Karpas-422 (cell line): Measurements from ENCODE around the gene ENOX1. TPM values are rescaled to one million over a fixed set of nuclear protein-coding genes. Genes with fewer than 3 reads are reported as not detected.
"Not testable (repeated sequence)": the region's sequence is repeated elsewhere in the genome, so short reads cannot be mapped to it uniquely, and the experiment has no call there.

Source experiments
- DNase-seq: peaks from one replicate; pipeline ENCODE4 v3.0.0-alpha.2; 2015
- H2AFZ ChIP-seq: fragments of 200-600 bp; sonication (generic); 2 replicates; pipeline ENCODE4 v1.6.1; 2014; ENCODE audit warnings: antibody characterized with exemption, low read length, mixed read lengths
- H3K27ac ChIP-seq: fragments of 200-600 bp; sonication (generic); 2 replicates; pipeline ENCODE4 v1.5.1; 2014; ENCODE audit warnings: mild to moderate bottlenecking, low read length, moderate library complexity
- H3K27me3 ChIP-seq: fragments of 200-600 bp; sonication (generic); 2 replicates; pipeline ENCODE4 v1.6.1; 2014; ENCODE audit warnings: low read length, mixed read lengths
- H3K36me3 ChIP-seq: fragments of 200-600 bp; sonication (generic); 2 replicates; pipeline ENCODE4 v1.6.1; 2014; ENCODE audit warnings: low read length, mixed read lengths; ENCODE audit not compliant: insufficient read depth
- H3K4me1 ChIP-seq: fragments of 200-600 bp; sonication (generic); 2 replicates; pipeline ENCODE4 v1.6.1; 2014; ENCODE audit warnings: mild to moderate bottlenecking, low read length, mixed read lengths
- H3K4me2 ChIP-seq: fragments of 200-600 bp; sonication (generic); 2 replicates; pipeline ENCODE4 v1.6.1; 2014; ENCODE audit warnings: low read length, low read depth, mild to moderate bottlenecking; ENCODE audit not compliant: poor library complexity, severe bottlenecking
- H3K4me3 ChIP-seq: fragments of 200-600 bp; sonication (generic); 2 replicates; pipeline ENCODE4 v1.5.1; 2014; ENCODE audit warnings: mild to moderate bottlenecking, antibody characterized with exemption, low read length, mixed read lengths
- H3K79me2 ChIP-seq: fragments of 200-600 bp; sonication (generic); 2 replicates; pipeline ENCODE4 v1.6.1; 2014; ENCODE audit warnings: mild to moderate bottlenecking, low read length, mixed read lengths
- H3K9ac ChIP-seq: fragments of 200-600 bp; sonication (generic); 2 replicates; pipeline ENCODE4 v1.6.0; 2014; ENCODE audit warnings: low read length
- H3K9me2 ChIP-seq: fragments of 200-600 bp; sonication (generic), shearing (Covaris generic); replicated peaks from 2 replicates; pipeline ENCODE4 v1.6.0; 2014; ENCODE audit warnings: mild to moderate bottlenecking, low read length, moderate library complexity; ENCODE audit not compliant: insufficient read depth
- H3K9me3 ChIP-seq: fragments of 300-700, 200-600 bp; sonication (generic); 2 replicates; pipeline ENCODE4 v1.6.1; 2014; ENCODE audit warnings: low read length, mixed read lengths
- H4K20me1 ChIP-seq: fragments of 200-600 bp; sonication (generic); 2 replicates; pipeline ENCODE4 v1.6.1; 2014; ENCODE audit warnings: mild to moderate bottlenecking, antibody characterized with exemption, low read length, low read depth; ENCODE audit not compliant: insufficient read depth
- small RNA-seq: library from RNA; depleted of rRNA; stranded (forward); fragments of <200 nt; gene quantifications from one replicate; pipeline ENCODE3, GENCODE V24; 2014
- total RNA-seq: library from RNA; depleted of rRNA; stranded (reverse); fragments of >200 nt; shearing (Covaris generic); gene quantifications from 2 replicates; pipeline ENCODE4 v1.2.3, GENCODE V29; 2014; ENCODE audit warnings: low replicate concordance; rRNA removed

ENOX1 gene
- total RNA-seq, 1 experiment from 2014 or later = not detected

- no peak for DNase-seq
- no peak overlapping the region for H2AFZ ChIP-seq
- H3K9me2 ChIP-seq = no peaks in the 10 kb centered on the region
- H3K4me1 ChIP-seq = no peaks in the 10 kb centered on the region
- no peaks in the 10 kb centered on the region for H3K79me2 ChIP-seq
- no peaks in the 10 kb centered on the region for H4K20me1 ChIP-seq
- H3K9me3 ChIP-seq = no peaks in the 10 kb centered on the region; the same call in 1 of the 2 replicates
- H3K36me3 ChIP-seq = no peaks in the 10 kb centered on the region
- no peak overlapping the region for H3K27ac ChIP-seq
- no peak overlapping the region for H3K4me3 ChIP-seq
- H3K27me3 ChIP-seq = no peaks in the 10 kb centered on the region
- H3K9ac ChIP-seq = no peak overlapping the region
- H3K4me2 ChIP-seq = no peak overlapping the region
These were observed 606.6 kb downstream of the ENOX1 start for GRCh38 chr13:43180036-43180660.

GRCh38 chr13:43171489-43171888, 615.3 kb downstream of the ENOX1 start:
- Histone ChIP-seq H3K9ac (no peak overlapping the region), H2AFZ (no peak overlapping the region), H3K9me3 (no peaks in the 10 kb centered on the region), H3K79me2 (no peaks in the 10 kb centered on the region), H4K20me1 (no peaks in the 10 kb centered on the region), H3K36me3 (no peaks in the 10 kb centered on the region), H3K4me3 (no peak overlapping the region), H3K27ac (no peak overlapping the region), H3K9me2 (no peaks in the 10 kb centered on the region), H3K27me3 (no peaks in the 10 kb centered on the region), H3K4me2 (no peak overlapping the region), H3K4me1 (peaks cover 16% of the 10 kb centered on the region)
- no peak for DNase-seq

DNA sequence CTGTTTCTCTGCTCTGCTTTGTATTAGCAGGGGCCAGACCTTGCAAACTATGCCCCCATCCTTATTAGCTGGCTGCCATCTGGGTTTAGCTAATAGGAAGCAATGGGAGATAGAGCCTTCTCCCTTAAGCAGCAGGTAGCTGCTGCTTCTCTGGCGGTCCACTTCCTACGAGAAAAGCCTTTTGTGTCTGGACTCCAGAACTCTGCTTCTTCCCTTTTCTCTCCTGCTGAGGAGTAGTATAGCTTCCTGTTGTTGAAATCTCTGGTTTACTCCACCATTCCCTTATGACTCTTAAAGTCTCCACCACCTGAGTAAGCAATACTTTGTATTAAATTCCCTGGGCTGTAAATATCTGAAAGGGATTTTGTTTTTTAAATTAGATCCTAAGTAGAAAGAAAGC, 616.3 kb downstream of the ENOX1 start:
- peaks cover 16% of the 10 kb centered on the region for H3K4me1 ChIP-seq
- DNase-seq = no peak
- H2AFZ ChIP-seq = no peak overlapping the region
- no peaks in the 10 kb centered on the region for H3K9me2 ChIP-seq
- H3K36me3 ChIP-seq = no peaks in the 10 kb centered on the region
- H4K20me1 ChIP-seq = no peaks in the 10 kb centered on the region
- no peak overlapping the region for H3K4me3 ChIP-seq
- no peak overlapping the region for H3K27ac ChIP-seq
- no peaks in the 10 kb centered on the region for H3K79me2 ChIP-seq
- no peak overlapping the region for H3K9ac ChIP-seq
- no peaks in the 10 kb centered on the region for H3K9me3 ChIP-seq
- H3K4me2 ChIP-seq = no peak overlapping the region
- H3K27me3 ChIP-seq = no peaks in the 10 kb centered on the region

DNA sequence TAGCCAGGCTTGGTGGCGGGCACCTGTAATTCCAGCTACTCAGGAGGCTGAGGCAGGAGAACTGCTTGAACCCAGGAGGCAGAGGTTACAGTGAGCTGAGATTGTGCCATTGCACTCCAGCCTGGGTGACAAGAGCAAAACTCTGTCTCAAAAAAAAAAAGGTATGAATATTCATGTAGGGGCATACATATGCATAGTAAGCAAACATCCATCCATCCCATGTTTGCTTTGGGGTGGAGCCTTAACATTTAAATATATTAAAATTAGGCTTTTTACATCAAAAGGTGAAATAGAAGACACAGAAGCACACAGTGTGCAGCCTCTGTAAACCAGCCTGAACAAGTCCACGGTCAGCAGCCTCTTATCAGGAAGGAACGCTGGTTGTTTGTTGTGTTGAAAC, 618.3 kb downstream of the ENOX1 start:
- not testable (repeated sequence) for H3K27me3 ChIP-seq, H3K4me2 ChIP-seq, H3K36me3 ChIP-seq, H3K4me1 ChIP-seq, H4K20me1 ChIP-seq, H3K27ac ChIP-seq, H3K79me2 ChIP-seq, DNase-seq, H3K9me3 ChIP-seq, H3K9me2 ChIP-seq, H2AFZ ChIP-seq, H3K4me3 ChIP-seq, H3K9ac ChIP-seq

- Histone ChIP-seq H3K36me3 (no peaks in the 10 kb centered on the region), H3K27ac (no peak overlapping the region), H3K9me2 (no peaks in the 10 kb centered on the region), H3K9me3 (no peaks in the 10 kb centered on the region), H3K27me3 (no peaks in the 10 kb centered on the region), H3K4me1 (no peaks in the 10 kb centered on the region), H2AFZ (no peak overlapping the region), H3K4me3 (no peak overlapping the region), H3K4me2 (no peak overlapping the region), H4K20me1 (no peaks in the 10 kb centered on the region), H3K9ac (no peak overlapping the region), H3K79me2 (no peaks in the 10 kb centered on the region)
- no peak for DNase-seq
These were observed 619.0 kb downstream of the ENOX1 start for GRCh38 chr13:43167731-43168130.

DNA sequence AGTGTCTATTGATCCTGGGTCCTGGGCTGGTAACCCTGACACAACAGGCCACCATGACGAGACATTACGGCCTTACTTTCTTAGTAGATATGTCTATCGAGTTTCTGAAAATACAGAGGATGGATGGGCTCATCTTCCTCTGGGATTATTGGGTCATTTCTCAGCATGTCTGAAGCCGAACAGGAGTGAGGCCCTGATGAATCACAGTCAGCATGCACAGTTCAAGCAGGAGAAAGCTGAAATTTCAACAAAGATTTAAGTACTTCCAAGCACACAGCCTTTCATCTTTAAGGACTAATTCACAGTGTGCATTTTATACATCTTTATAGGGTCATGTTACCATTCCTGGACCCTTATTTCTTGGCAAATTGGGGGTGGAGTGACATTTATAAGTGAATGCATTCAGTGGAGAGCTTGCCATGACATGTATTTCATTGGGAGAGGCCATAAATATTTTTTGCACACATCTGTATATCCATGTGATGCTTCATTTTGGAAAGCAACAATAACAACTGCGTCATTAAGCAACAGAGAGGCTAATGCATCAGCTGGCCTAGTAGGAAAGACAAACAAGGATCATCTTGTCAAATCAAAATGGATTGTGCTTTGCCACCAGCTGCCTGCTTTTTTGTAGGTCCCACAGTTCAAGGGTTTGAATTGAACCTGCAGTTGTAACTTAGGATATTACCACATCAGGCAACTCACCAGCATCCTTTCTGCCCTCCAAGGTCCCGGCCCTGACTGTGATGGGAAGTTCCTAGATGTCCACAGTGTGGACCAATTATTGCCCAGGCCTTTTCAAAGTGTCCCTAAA, 619.9 kb downstream of the ENOX1 start:
- Histone ChIP-seq H3K27ac (no peak overlapping the region), H3K9ac (no peak overlapping the region), H3K4me1 (no peaks in the 10 kb centered on the region), H3K36me3 (no peaks in the 10 kb centered on the region), H3K9me3 (no peaks in the 10 kb centered on the region), H3K4me2 (no peak overlapping the region), H3K79me2 (no peaks in the 10 kb centered on the region), H3K4me3 (no peak overlapping the region), H2AFZ (no peak overlapping the region), H3K27me3 (no peaks in the 10 kb centered on the region), H3K9me2 (no peaks in the 10 kb centered on the region), H4K20me1 (no peaks in the 10 kb centered on the region)
- no peak for DNase-seq

Small RNA genes within 50 kb of the gene (small RNA-seq; reads per million reads assigned to genes)
- not detected for gene AL162713.1

Other genes with a start within 250 kb of the ENOX1 start
- gene CCDC122, start 92.8 kb upstream of the ENOX1 start, total RNA-seq = 0.14 and 1.6 TPM in 2 replicates
- 0.34 and 0.69 TPM in 2 replicates for gene LACC1, start 92.9 kb upstream of the ENOX1 start, total RNA-seq